ENCODE measurements around the gene SERINC1. TPM values are rescaled to one million over a fixed set of nuclear protein-coding genes. Genes with fewer than 3 reads are reported as not detected.

The SERINC1 gene
- polyA plus RNA-seq, 2 of the 4 experiments (the other 2 are of a cell fraction): 71.6 to 112 TPM

- no peak for ATAC-seq
- CTCF ChIA-PET: interaction anchor here (1.4 kb wide), 1 partner anchor 37 kb away, joined by 3 read pairs; no protein-coding TSS in a partner anchor
- 90% methylated on average over 4 of the region's 4 CpGs for WGBS (ENCODE audit: missing lambda C conversion rate)
- peaks cover 8% of the 10 kb centered on the region for H3K4me1 ChIP-seq
- H3K9me3 ChIP-seq: no peaks in the 10 kb centered on the region
- TF ChIP-seq HMGXB4 (CRISPR knock-in tag; IDR thresholded peaks at IDR 0.05; ENCODE audit: borderline replicate concordance) (no peak), HOXB5 (CRISPR knock-in tag; IDR thresholded peaks at IDR 0.05) (no peak), NFE2L2 (conservative IDR thresholded peaks at IDR 0.05; ENCODE audit: low read length) (no peak)
- FAIRE-seq: no peak
- POLR2A ChIA-PET: no interaction called here
- no peak overlapping the region for H3K27ac ChIP-seq
- H3K4me2 ChIP-seq: no peak overlapping the region
- no peak for DNase-seq (ENCODE audit: low read depth in 1 of 2, low spot score in 1 of 2)
- H3K4me3 ChIP-seq: no peak overlapping the region
These were observed 16.9 kb downstream of the SERINC1 start for GRCh38 chr6:122454673-122455072.

GRCh38 chr6:122452509-122452908, 19.1 kb downstream of the SERINC1 start:
- POLR2A ChIA-PET: no interaction called here

More at GRCh38 chr6:122452509-122452908, 19.1 kb downstream of the SERINC1 start:
- no peaks in the 10 kb centered on the region for H3K4me1 ChIP-seq
- DNase-seq (ENCODE audit: low read depth in 1 of 2, low spot score in 1 of 2): no peak
- no peak for FAIRE-seq
- no peak overlapping the region for H3K4me3 ChIP-seq
- H3K9me3 ChIP-seq: no peaks in the 10 kb centered on the region
- no peak overlapping the region for H3K27ac ChIP-seq
- CTCF ChIA-PET: no interaction called here
- 60% methylated on average over 1 of the region's 1 CpG for WGBS (ENCODE audit: missing lambda C conversion rate)
- TF ChIP-seq PBX3 (IDR thresholded peaks at IDR 0.05) (no peak), CEBPB (IDR thresholded peaks at IDR 0.05) (no peak), NR3C1 (IDR thresholded peaks at IDR 0.05) (no peak), CTCF (IDR thresholded peaks at IDR 0.05) (no peak), ELK1 (IDR thresholded peaks at IDR 0.05; ENCODE audit: low read depth, low read length) (no peak), JUN (IDR thresholded peaks at IDR 0.05) (no peak), ATOH8 (CRISPR knock-in tag; IDR thresholded peaks at IDR 0.05; ENCODE audit: low read depth) (no peak), HOXA7 (CRISPR knock-in tag; IDR thresholded peaks at IDR 0.05) (no peak), BHLHE40 (IDR thresholded peaks at IDR 0.05; ENCODE audit: low read depth, low read length) (no peak), CHD4 (IDR thresholded peaks at IDR 0.05; ENCODE audit: borderline replicate concordance) (no peak), EHF (CRISPR knock-in tag; IDR thresholded peaks at IDR 0.05) (no peak), RFX5 (IDR thresholded peaks at IDR 0.05) (no peak), USF2 (IDR thresholded peaks at IDR 0.05) (no peak), CHD2 (IDR thresholded peaks at IDR 0.05; ENCODE audit: low read length, partially characterized antibody) (no peak), RARB (CRISPR knock-in tag; IDR thresholded peaks at IDR 0.05) (no peak)
- H3K4me2 ChIP-seq: no peak overlapping the region
- ATAC-seq: no peak
